Measurements from ENCODE around the gene CTNND2.

CTNND2 gene

DNA sequence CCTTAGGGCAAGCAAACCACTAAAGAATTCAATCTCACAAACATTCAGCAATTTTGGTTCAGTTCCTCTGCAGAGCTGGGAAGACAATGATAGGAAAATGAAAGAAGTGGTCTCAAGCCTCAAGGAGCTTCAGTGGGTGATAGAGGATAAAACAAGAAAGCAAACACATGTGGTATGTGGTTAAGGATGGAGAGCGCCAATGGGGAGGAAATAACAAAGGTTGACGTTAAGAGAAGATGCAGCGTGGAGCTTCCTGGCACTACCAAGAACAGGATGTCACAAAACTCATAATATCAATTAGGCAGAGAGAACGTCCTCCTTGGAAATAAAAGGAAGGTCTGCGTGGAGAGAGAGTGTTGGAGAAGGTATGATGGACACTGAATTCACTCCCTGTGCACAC lies 731.8 kb downstream of the CTNND2 start:
- no peak for FAIRE-seq
- DNase-seq (ENCODE audit: insufficient read length, low spot score), result no peak
- TF ChIP-seq, protein P1, sequence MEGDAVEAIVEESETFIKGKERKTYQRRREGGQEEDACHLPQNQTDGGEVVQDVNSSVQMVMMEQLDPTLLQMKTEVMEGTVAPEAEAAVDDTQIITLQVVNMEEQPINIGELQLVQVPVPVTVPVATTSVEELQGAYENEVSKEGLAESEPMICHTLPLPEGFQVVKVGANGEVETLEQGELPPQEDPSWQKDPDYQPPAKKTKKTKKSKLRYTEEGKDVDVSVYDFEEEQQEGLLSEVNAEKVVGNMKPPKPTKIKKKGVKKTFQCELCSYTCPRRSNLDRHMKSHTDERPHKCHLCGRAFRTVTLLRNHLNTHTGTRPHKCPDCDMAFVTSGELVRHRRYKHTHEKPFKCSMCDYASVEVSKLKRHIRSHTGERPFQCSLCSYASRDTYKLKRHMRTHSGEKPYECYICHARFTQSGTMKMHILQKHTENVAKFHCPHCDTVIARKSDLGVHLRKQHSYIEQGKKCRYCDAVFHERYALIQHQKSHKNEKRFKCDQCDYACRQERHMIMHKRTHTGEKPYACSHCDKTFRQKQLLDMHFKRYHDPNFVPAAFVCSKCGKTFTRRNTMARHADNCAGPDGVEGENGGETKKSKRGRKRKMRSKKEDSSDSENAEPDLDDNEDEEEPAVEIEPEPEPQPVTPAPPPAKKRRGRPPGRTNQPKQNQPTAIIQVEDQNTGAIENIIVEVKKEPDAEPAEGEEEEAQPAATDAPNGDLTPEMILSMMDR (IDR thresholded peaks at IDR 0.05; ENCODE audit: insufficient read depth, missing control alignments), result no peak

DNA sequence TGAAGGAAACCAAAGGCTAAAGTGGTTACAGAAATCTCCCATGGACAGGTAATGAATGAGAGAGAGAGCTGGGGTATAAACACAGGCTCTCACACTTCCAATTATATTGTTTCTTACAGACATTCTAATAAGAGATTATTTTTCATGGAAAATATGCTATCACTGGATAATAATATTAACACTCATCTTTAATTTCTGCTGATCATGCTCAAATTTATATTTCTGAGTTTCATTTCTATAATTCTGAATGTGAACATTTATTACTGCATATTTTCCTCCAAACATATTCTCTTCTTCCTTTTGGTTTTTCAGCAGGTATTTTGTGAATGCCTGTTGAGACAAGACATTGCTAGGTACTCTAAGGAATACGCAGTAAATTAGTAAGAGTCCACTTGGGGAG lies 733.0 kb downstream of the CTNND2 start:
- DNase-seq (ENCODE audit: insufficient read length, low spot score) (no peak), FAIRE-seq (no peak)
- TF ChIP-seq, protein P1 (IDR thresholded peaks at IDR 0.05; ENCODE audit: insufficient read depth, missing control alignments), result no peak

DNA sequence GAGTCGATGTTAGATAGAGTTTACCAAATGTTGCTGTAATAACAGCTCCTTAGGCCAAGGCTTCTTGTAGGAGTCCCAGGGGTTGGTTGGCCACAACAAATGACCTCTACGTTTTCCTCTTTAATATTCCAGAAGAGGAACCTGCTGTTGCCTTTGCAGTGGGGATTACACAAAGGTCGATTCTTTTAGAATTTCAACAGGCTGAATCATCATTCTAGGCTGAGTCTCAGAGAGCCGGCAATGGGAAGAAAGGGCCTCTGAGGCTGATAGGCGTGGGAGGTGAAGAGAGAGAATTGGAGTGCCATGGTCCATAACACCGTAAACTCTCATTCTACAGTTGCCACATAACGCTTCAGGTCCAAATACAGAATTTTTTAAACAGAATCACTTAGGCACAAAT lies 737.3 kb downstream of the CTNND2 start:
- DNase-seq (ENCODE audit: insufficient read length, low spot score) (no peak), FAIRE-seq (no peak)
- TF ChIP-seq, protein P1 (IDR thresholded peaks at IDR 0.05; ENCODE audit: insufficient read depth, missing control alignments), result no peak

DNA sequence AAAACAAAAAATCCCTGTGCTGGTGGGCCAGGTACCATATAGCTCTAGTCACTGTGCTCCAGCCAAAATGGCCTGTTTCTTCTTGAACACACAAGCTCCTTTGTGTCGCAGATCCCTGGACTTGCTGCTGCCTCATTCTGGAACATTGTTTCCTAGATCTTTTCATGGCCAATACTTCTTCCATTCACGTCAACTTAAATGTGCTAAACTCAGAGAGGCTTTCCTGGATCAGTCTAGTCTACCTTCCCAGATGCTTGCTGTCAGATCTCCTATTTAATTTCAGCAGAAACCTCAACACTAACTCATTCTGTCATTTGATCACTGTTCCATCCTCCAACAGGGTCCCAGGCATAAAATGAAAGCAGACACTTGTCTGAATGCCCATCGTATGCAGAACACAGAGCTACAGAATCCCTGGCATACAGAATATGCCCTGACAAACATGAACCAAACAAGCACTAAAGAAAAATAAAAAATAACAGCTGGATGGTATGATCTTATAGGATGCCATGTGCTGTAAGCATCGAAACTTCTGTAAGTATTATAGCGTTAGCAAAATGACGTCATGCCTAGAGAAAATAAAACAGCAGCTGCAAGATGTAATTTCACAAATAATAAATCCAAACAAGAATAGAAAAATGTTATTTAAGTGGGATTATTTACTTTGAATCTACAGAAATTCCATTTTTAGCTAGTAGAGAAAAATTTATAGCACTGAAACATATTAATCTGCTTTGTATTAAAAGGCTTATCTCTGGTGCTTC lies 739.5 kb downstream of the CTNND2 start:
- no peak for FAIRE-seq
- TF ChIP-seq, protein P1 (IDR thresholded peaks at IDR 0.05; ENCODE audit: insufficient read depth, missing control alignments), result no peak
- no peak for DNase-seq (ENCODE audit: insufficient read length, low spot score)

DNA sequence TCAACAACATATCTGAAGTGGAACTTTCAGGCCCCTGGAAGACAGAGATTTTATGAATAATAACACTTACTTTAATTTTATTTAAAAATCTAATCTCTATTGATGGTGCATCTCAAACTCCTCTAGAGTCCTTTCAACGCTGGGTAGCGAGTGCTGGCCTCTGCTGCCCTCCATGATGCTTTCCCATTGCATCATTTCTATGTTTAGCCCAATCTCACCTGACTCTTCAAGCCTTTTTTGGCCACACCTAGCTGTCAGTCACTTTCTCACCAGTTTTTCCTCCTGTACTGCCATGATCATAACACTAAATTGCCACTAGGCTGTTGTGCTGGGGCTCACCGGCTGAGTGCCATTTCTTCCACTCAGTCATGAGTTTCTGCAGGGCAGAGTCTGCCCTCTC lies 747.1 kb downstream of the CTNND2 start:
- FAIRE-seq (no peak), DNase-seq (ENCODE audit: insufficient read length, low spot score) (no peak)
- TF ChIP-seq, protein P1 (IDR thresholded peaks at IDR 0.05; ENCODE audit: insufficient read depth, missing control alignments), result no peak

DNA sequence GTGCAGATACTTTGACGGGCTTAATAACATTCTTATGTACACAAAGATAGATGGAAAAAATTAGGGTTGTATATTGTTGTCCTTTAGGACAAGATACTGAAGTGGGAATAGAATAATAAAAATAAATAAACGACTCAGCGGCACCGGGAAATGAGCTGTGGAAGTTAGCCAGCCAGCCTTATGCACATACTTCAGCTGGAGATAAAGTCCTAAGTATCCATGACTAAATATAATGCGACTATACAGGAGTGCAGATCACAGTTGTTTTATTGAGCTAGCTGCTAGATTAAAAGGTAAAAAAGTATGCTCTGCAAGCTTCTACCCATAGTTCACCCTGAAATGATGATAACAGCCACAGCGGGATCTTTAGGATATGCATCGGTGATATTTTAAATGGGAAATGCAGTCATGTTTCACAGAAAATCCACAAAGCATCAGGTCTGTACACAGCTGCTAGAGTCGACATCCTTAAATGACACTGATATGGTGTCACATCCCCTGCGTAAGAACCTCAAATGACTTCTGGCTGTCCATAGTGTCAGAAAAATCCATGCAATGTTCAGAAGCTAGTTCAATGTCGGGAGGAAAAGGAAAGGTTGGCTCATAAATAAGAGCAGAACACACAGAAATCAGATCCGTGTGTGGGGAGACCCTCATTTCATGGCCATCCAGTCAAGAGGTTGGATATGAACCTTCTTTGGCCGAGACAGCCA lies 750.4 kb downstream of the CTNND2 start:
- FAIRE-seq (no peak), DNase-seq (ENCODE audit: insufficient read length, low spot score) (no peak)
- TF ChIP-seq, protein P1 (IDR thresholded peaks at IDR 0.05; ENCODE audit: insufficient read depth, missing control alignments), result no peak

DNA sequence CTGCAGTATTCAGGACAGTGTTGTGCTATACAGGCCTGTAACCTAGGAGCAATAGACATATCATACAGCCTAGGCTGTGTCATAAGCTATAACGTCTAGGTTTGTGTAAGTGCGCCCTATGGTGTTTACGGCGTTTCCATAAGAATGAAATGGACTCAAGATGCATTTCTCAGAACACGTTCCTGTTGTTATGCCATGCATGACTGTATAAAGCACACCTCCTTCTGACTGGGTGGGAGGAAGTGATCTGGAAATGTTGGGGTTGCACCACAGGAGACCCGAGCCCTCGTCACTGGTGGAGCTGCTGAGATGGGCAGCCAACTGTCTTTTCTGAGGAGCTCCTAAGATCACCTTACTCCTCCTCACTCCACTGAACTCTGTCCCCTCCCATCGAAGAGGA lies 751.9 kb downstream of the CTNND2 start:
- DNase-seq (ENCODE audit: insufficient read length, low spot score) (no peak), FAIRE-seq (no peak)
- TF ChIP-seq, protein P1 (IDR thresholded peaks at IDR 0.05; ENCODE audit: insufficient read depth, missing control alignments), result no peak

All from D721Med (cell line).